ENCODE measurements around the gene C5orf58. TPM values are rescaled to one million over a fixed set of nuclear protein-coding genes. Genes with fewer than 3 reads are reported as not detected.

Gene C5orf58
- total RNA-seq, 1 donor = not detected

- no peaks in the 10 kb centered on the region for H3K79me2 ChIP-seq (ENCODE audit: insufficient read depth, low read length)
- TF ChIP-seq, protein P1, sequence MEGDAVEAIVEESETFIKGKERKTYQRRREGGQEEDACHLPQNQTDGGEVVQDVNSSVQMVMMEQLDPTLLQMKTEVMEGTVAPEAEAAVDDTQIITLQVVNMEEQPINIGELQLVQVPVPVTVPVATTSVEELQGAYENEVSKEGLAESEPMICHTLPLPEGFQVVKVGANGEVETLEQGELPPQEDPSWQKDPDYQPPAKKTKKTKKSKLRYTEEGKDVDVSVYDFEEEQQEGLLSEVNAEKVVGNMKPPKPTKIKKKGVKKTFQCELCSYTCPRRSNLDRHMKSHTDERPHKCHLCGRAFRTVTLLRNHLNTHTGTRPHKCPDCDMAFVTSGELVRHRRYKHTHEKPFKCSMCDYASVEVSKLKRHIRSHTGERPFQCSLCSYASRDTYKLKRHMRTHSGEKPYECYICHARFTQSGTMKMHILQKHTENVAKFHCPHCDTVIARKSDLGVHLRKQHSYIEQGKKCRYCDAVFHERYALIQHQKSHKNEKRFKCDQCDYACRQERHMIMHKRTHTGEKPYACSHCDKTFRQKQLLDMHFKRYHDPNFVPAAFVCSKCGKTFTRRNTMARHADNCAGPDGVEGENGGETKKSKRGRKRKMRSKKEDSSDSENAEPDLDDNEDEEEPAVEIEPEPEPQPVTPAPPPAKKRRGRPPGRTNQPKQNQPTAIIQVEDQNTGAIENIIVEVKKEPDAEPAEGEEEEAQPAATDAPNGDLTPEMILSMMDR (IDR thresholded peaks at IDR 0.05; ENCODE audit: extremely low read depth, low read depth, low read length) = no peak
- H3K36me3 ChIP-seq (ENCODE audit: insufficient read depth, low read length) = no peaks in the 10 kb centered on the region
- no peaks in the 10 kb centered on the region for H3K4me1 ChIP-seq (ENCODE audit: insufficient read depth, low read length)
- H3K4me2 ChIP-seq (ENCODE audit: insufficient read depth, low read length) = no peak overlapping the region
- H3K9me3 ChIP-seq (ENCODE audit: low read depth, low read length) = no peaks in the 10 kb centered on the region
- no peak overlapping the region for H3K4me3 ChIP-seq (ENCODE audit: insufficient read depth, low read length)
- no peak overlapping the region for H2AFZ ChIP-seq (ENCODE audit: low read length)
- DNase-seq (ENCODE audit: insufficient read length, low spot score, missing footprints) = no peak
- no peaks in the 10 kb centered on the region for H4K20me1 ChIP-seq (ENCODE audit: insufficient read depth, low read length)
- H3K27ac ChIP-seq (ENCODE audit: low read depth, low read length) = no peak overlapping the region
- peaks cover 19% of the 10 kb centered on the region for H3K27me3 ChIP-seq (ENCODE audit: insufficient read depth, low read length)
These were observed 45.9 kb upstream of the C5orf58 start for GRCh38 chr5:170186856-170187255.

DNA sequence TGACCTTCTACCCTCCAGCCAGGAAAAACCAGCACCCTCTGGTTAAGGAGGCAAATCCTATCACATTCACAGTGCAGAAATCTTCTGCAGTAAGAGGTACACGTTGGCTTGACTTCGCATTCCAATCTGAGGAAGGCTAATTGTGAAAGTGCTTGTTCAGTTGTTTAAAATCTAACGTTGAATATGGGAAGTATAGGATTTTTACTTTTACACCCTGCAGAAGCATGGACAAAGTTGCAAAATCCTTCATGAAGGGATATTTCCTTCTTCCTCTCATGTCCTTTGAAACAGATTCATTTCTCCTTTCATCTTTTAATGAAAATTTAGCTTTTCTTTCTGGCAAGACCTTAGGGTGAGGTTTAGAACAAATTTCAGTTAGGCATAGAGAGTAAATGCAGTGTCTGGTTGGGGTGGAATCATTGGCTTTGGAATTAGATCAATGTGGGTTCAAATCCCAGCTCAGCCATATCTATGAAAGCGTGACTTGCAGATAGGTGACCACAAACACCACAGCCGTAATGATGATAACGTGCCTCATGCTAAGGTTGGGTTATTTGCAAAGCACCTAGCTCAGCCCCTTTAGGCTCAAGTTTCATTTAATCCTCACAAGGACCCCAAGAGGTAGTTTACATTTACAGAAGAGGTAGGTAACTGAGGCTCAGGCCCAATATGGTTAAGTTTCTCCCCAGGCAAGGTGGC is 42.2 kb upstream of the C5orf58 start:
- Histone ChIP-seq H3K9me3 (ENCODE audit: low read depth, low read length) (no peaks in the 10 kb centered on the region), H3K4me2 (ENCODE audit: insufficient read depth, low read length) (no peak overlapping the region), H3K4me1 (ENCODE audit: insufficient read depth, low read length) (no peaks in the 10 kb centered on the region), H3K36me3 (ENCODE audit: insufficient read depth, low read length) (no peaks in the 10 kb centered on the region), H4K20me1 (ENCODE audit: insufficient read depth, low read length) (no peaks in the 10 kb centered on the region), H2AFZ (ENCODE audit: low read length) (no peak overlapping the region), H3K27me3 (ENCODE audit: insufficient read depth, low read length) (peaks cover 19% of the 10 kb centered on the region), H3K79me2 (ENCODE audit: insufficient read depth, low read length) (no peaks in the 10 kb centered on the region), H3K4me3 (ENCODE audit: insufficient read depth, low read length) (no peak overlapping the region), H3K27ac (ENCODE audit: low read depth, low read length) (no peak overlapping the region)
- no peak for DNase-seq (ENCODE audit: insufficient read length, low spot score, missing footprints)
- TF ChIP-seq, protein P1 (IDR thresholded peaks at IDR 0.05; ENCODE audit: extremely low read depth, low read depth, low read length) = no peak

DNA sequence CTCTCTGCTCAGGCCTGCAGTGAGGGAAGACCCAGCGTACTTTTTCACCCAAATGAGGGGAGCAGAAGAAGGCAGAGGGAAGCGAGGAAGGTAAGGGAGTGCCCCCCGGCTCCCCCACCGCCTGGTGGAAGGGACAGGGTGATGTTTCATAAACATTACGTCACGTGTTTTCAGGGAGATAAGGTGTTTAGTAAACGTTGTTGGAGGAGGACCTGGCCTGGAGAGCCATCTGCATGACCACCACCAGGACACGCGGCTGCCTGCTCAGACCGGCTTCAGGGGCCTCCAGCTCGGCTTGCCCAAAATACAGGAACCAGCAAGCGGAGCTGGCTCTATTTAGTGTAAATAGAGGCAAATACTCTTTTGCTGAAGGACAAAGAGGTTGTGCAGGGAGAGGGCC is 40.0 kb upstream of the C5orf58 start:
- Histone ChIP-seq H3K27ac (ENCODE audit: low read depth, low read length) (no peak overlapping the region), H3K4me2 (ENCODE audit: insufficient read depth, low read length) (no peak overlapping the region), H3K27me3 (ENCODE audit: insufficient read depth, low read length) (peaks cover 27% of the 10 kb centered on the region), H3K4me3 (ENCODE audit: insufficient read depth, low read length) (no peak overlapping the region), H3K4me1 (ENCODE audit: insufficient read depth, low read length) (no peaks in the 10 kb centered on the region), H2AFZ (ENCODE audit: low read length) (no peak overlapping the region), H3K79me2 (ENCODE audit: insufficient read depth, low read length) (no peaks in the 10 kb centered on the region), H4K20me1 (ENCODE audit: insufficient read depth, low read length) (no peaks in the 10 kb centered on the region), H3K36me3 (ENCODE audit: insufficient read depth, low read length) (no peaks in the 10 kb centered on the region), H3K9me3 (ENCODE audit: low read depth, low read length) (no peaks in the 10 kb centered on the region)
- DNase-seq (ENCODE audit: insufficient read length, low spot score, missing footprints) = no peak
- TF ChIP-seq, protein P1 (IDR thresholded peaks at IDR 0.05; ENCODE audit: extremely low read depth, low read depth, low read length) = no peak

DNA sequence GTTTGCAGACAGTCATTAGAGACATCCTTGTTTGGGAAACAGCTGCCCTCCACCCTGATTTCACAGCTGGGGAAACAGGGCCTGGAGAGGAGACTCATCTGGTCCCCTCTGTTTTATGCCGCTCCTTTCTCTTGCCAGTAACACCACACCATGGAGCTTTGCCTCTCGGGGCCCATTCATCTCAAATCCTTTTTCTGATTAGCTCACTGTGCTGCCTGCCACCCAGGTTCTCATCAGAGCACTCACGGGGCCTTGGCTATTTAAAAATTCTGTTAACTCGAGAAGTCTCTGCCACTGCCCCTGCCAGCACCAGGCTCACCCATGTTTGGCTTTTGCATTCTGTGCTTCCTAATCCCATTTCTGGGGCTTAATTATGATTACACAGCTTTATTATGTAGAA is 36.8 kb upstream of the C5orf58 start:
- no peak for DNase-seq (ENCODE audit: insufficient read length, low spot score, missing footprints)
- Histone ChIP-seq H3K4me3 (ENCODE audit: insufficient read depth, low read length) (no peak overlapping the region), H3K79me2 (ENCODE audit: insufficient read depth, low read length) (no peaks in the 10 kb centered on the region), H3K4me1 (ENCODE audit: insufficient read depth, low read length) (no peaks in the 10 kb centered on the region), H3K27me3 (ENCODE audit: insufficient read depth, low read length) (peaks cover 26% of the 10 kb centered on the region), H3K27ac (ENCODE audit: low read depth, low read length) (no peak overlapping the region), H3K36me3 (ENCODE audit: insufficient read depth, low read length) (no peaks in the 10 kb centered on the region), H2AFZ (ENCODE audit: low read length) (no peak overlapping the region), H4K20me1 (ENCODE audit: insufficient read depth, low read length) (no peaks in the 10 kb centered on the region), H3K9me3 (ENCODE audit: low read depth, low read length) (no peaks in the 10 kb centered on the region), H3K4me2 (ENCODE audit: insufficient read depth, low read length) (no peak overlapping the region)
- TF ChIP-seq, protein P1 (IDR thresholded peaks at IDR 0.05; ENCODE audit: extremely low read depth, low read depth, low read length) = no peak
